Panc1 (cell line): ENCODE data around the gene PTGS2. TPM values are rescaled to one million over a fixed set of nuclear protein-coding genes. Genes with fewer than 3 reads are reported as not detected.

Experiments
- ATAC-seq: fragments of 200-7000 bp; cut with Tn5 transposase; 2 replicates; pipeline ENCODE4 v1.9.1; 2020; ENCODE audit warnings: mild to moderate bottlenecking, moderate library complexity
- BruUV-seq: library from RNA; stranded (reverse); fragments of 400-500 nt; replicated peaks from 2 replicates; lab custom pipeline; 2021; lab: Mats Ljungman, UMichigan
- CTCF ChIA-PET: fragments of 300-600 bp; sonication (Branson Sonifier 250); formaldehyde crosslinking; loops from one replicate; lab custom pipeline; 2022; ENCODE audit warnings: antibody characterized with exemption; lab: Charles Lee
- POLR2A ChIA-PET: fragments of 300-600 bp; sonication (Branson Sonifier 250); formaldehyde crosslinking; loops from one replicate; lab custom pipeline; 2022; ENCODE audit warnings: antibody characterized with exemption; lab: Charles Lee
- DNase-seq: peaks from one replicate; pipeline ENCODE4 v3.0.0-alpha.2; 2010; ENCODE audit warnings: low read depth, low spot score
- H3K27ac ChIP-seq: 2 replicates; pipeline ENCODE4 v1.5.1; 2011; ENCODE audit warnings: mild to moderate bottlenecking, low read length, inconsistent platforms
- H3K27me3 ChIP-seq: fragments of 200-500 bp; sonication (Bioruptor generic); 2 replicates; pipeline ENCODE4 v1.6.0; 2014; ENCODE audit warnings: low read length, inconsistent platforms; ENCODE audit not compliant: control insufficient read depth, insufficient read depth
- H3K36me3 ChIP-seq: fragments of 200-500 bp; sonication (Bioruptor generic); 2 replicates; pipeline ENCODE4 v1.5.1; 2014; ENCODE audit warnings: inconsistent platforms, mild to moderate bottlenecking, low read length, moderate library complexity; ENCODE audit not compliant: control insufficient read depth, insufficient read depth
- H3K4me1 ChIP-seq: 2 replicates; pipeline ENCODE4 v1.5.1; 2011; ENCODE audit warnings: inconsistent platforms, mild to moderate bottlenecking, low read length, moderate library complexity; ENCODE audit not compliant: control insufficient read depth, insufficient read depth
- H3K4me3 ChIP-seq, 2 experiments: 2 replicates each; pipeline ENCODE4 v1.5.1; 2011 to 2012; ENCODE audit warnings: low read depth in 2 of 2, low read length in 2 of 2, mild to moderate bottlenecking in 2 of 2, inconsistent platforms in 1 of 2, moderate library complexity in 1 of 2
- H3K9me3 ChIP-seq: fragments of 200-500 bp; sonication (Bioruptor generic); 2 replicates; pipeline ENCODE4 v1.5.1; 2014; ENCODE audit warnings: low read depth, mild to moderate bottlenecking, inconsistent platforms, low read length, moderate library complexity; ENCODE audit not compliant: control insufficient read depth, insufficient read depth
- CTCF ChIP-seq: fragments of 450-650 bp; IDR thresholded peaks from 2 replicates; pipeline ENCODE4 v1.5.1; 2017; ENCODE audit warnings: mild to moderate bottlenecking
- POLR2AphosphoS5 ChIP-seq: IDR thresholded peaks from 2 replicates; pipeline ENCODE4 v1.6.1; 2012; ENCODE audit warnings: mild to moderate bottlenecking, low read depth, low read length, moderate library complexity
- REST ChIP-seq, 2 experiments: IDR thresholded peaks; 2 replicates each; pipeline ENCODE4 v1.6.1; 2011 to 2012; ENCODE audit warnings: low read depth in 2 of 2, control low read depth in 1 of 2, low read length in 1 of 2, mild to moderate bottlenecking in 1 of 2, moderate library complexity in 1 of 2; ENCODE audit not compliant: insufficient read depth in 1 of 2
- SIN3A ChIP-seq: IDR thresholded peaks from 2 replicates; pipeline ENCODE4 v1.6.1; 2012; ENCODE audit warnings: low read depth, mild to moderate bottlenecking, low read length, moderate library complexity, borderline replicate concordance; ENCODE audit not compliant: insufficient read depth
- TCF7L2 ChIP-seq: IDR thresholded peaks from 2 replicates; pipeline ENCODE4 v1.6.1; 2011; ENCODE audit warnings: mild to moderate bottlenecking, low read depth, low read length, inconsistent platforms
- in situ Hi-C: cut with HindIII; loops from 2 replicates; pipeline ENCODE4 v1.10.0; 2016; ENCODE audit warnings: low sequenced_read_pairs, low pct_unique_long_range_greater_than_20kb
- intact Hi-C: fragments of 100-400 bp; cut with micrococcal nuclease; formaldehyde crosslinking; loops from one replicate; pipeline ENCODE4 v1.10.0; 2022; ENCODE audit not compliant: unreplicated experiment
- total RNA-seq: library from RNA; stranded (reverse); gene quantifications from one replicate; pipeline ENCODE4 v1.2.1, GENCODE V29; 2021; ENCODE audit not compliant: unreplicated experiment

Gene PTGS2
- total RNA-seq, 1 experiment from 2014 or later, result not detected

GRCh38 chr1:186717286-186717685, 37.1 kb upstream of the PTGS2 start:
- no peaks in the 10 kb centered on the region for H3K36me3 ChIP-seq
- no peaks in the 10 kb centered on the region for H3K4me1 ChIP-seq
- POLR2A ChIA-PET, result no interaction called here
- no peak for DNase-seq
- no TSS peak for BruUV-seq
- H3K4me3 ChIP-seq, result no peak overlapping the region
- CTCF ChIA-PET, result no interaction called here
- intact Hi-C loops (no loop called here), in situ Hi-C loops (no loop called here)
- no peak for ATAC-seq
- H3K9me3 ChIP-seq, result no peaks in the 10 kb centered on the region
- no peaks in the 10 kb centered on the region for H3K27me3 ChIP-seq
- TF ChIP-seq TCF7L2 (no peak), CTCF (no peak), POLR2AphosphoS5 (no peak), SIN3A (no peak), REST (IDR thresholded peaks at IDR 0.05; ENCODE audit: insufficient read depth in 1 of 2, low read depth in 2 of 2, low read length in 1 of 2) (no peak)
- no peak overlapping the region for H3K27ac ChIP-seq

- intact Hi-C loops (no loop called here), in situ Hi-C loops (no loop called here)
- Histone ChIP-seq H3K9me3 (no peaks in the 10 kb centered on the region), H3K36me3 (no peaks in the 10 kb centered on the region), H3K27me3 (no peaks in the 10 kb centered on the region), H3K4me1 (no peaks in the 10 kb centered on the region), H3K27ac (no peak overlapping the region), H3K4me3 (no peak overlapping the region)
- no peak for DNase-seq
- TF ChIP-seq TCF7L2 (no peak), POLR2AphosphoS5 (no peak), REST (IDR thresholded peaks at IDR 0.05; ENCODE audit: insufficient read depth in 1 of 2, low read depth in 2 of 2, low read length in 1 of 2) (no peak), SIN3A (no peak), CTCF (no peak)
- ATAC-seq, result no peak
- POLR2A ChIA-PET, result no interaction called here
- BruUV-seq, result no TSS peak
- CTCF ChIA-PET, result no interaction called here
Measured at GRCh38 chr1:186715887-186716809, 35.9 kb upstream of the PTGS2 start.
